Measurements from ENCODE around the gene ZNF561. TPM values are rescaled to one million over a fixed set of nuclear protein-coding genes. Genes with fewer than 3 reads are reported as not detected.
"Not testable (repeated sequence)": the region's sequence is repeated elsewhere in the genome, so short reads cannot be mapped to it uniquely, and the experiment has no call there.

The ZNF561 gene
- total RNA-seq, 1 donor from 2014 or later = 86.2 TPM

DNA sequence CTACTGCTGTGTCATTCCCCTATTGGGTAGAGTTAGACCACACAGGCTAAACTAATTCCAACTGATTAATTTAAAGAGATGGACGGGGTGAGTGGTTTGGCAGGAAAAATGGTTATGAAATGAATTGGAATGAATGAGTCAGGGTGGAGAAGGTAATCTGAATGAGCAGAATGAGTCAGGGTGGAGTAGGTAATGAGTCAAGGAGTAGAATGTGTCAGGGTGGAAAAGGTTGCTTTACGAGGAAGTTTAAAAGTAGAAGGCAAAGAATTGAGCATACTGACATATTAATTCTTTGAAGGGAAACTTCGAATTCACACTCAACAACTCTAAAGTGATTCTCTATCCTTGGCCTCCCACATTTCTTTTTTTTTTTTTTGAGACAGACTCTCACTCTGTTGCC is 24.0 kb downstream of the ZNF561 start:
- H3K4me3 Mint-ChIP-seq = peak overlapping the region; percentile 29
- H3K4me1 Mint-ChIP-seq (ENCODE audit: unreplicated experiment) = no peaks in the 10 kb centered on the region
- H3K27me3 Mint-ChIP-seq = peaks cover 18% of the 10 kb centered on the region
- peak overlapping the region; percentile 83 for H3K27ac Mint-ChIP-seq
- H3K9me3 Mint-ChIP-seq = peaks cover 9% of the 10 kb centered on the region
- TF ChIP-seq, protein P1, sequence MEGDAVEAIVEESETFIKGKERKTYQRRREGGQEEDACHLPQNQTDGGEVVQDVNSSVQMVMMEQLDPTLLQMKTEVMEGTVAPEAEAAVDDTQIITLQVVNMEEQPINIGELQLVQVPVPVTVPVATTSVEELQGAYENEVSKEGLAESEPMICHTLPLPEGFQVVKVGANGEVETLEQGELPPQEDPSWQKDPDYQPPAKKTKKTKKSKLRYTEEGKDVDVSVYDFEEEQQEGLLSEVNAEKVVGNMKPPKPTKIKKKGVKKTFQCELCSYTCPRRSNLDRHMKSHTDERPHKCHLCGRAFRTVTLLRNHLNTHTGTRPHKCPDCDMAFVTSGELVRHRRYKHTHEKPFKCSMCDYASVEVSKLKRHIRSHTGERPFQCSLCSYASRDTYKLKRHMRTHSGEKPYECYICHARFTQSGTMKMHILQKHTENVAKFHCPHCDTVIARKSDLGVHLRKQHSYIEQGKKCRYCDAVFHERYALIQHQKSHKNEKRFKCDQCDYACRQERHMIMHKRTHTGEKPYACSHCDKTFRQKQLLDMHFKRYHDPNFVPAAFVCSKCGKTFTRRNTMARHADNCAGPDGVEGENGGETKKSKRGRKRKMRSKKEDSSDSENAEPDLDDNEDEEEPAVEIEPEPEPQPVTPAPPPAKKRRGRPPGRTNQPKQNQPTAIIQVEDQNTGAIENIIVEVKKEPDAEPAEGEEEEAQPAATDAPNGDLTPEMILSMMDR (conservative IDR thresholded peaks at IDR 0.05) = no peak
- H3K36me3 Mint-ChIP-seq = no peaks in the 10 kb centered on the region
- no peak for DNase-seq (ENCODE audit: extremely low spot score, unreplicated experiment)

DNA sequence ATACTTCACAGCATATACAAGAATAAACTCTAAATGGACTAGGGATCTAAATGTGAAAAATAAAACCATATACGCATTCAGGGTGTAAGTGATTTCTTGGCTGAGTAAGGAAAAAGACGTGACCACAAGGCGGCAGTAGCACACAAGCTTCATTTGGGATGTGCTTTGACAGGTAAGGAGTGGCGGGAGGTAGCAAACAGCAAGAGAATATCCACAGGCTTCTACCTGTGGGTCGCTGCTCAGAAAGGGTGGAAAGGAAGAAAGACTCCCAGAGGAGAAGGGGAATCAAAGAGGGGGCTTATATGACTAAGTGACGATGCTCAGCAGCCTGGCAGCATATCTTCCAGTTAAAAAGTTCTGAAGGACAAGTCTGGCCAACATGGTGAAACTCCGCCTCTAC is 34.3 kb downstream of the ZNF561 start:
- Mint-ChIP-seq H3K36me3 (peaks cover 6% of the 10 kb centered on the region), H3K27ac (peak overlapping the region; percentile 19), H3K4me1 (ENCODE audit: unreplicated experiment) (peaks cover 9% of the 10 kb centered on the region), H3K9me3 (peaks cover 5% of the 10 kb centered on the region), H3K4me3 (peak overlapping the region; percentile 6), H3K27me3 (peaks cover 21% of the 10 kb centered on the region)
- no peak for DNase-seq (ENCODE audit: extremely low spot score, unreplicated experiment)
- TF ChIP-seq, protein P1 (conservative IDR thresholded peaks at IDR 0.05) = peak; percentile 79

DNA sequence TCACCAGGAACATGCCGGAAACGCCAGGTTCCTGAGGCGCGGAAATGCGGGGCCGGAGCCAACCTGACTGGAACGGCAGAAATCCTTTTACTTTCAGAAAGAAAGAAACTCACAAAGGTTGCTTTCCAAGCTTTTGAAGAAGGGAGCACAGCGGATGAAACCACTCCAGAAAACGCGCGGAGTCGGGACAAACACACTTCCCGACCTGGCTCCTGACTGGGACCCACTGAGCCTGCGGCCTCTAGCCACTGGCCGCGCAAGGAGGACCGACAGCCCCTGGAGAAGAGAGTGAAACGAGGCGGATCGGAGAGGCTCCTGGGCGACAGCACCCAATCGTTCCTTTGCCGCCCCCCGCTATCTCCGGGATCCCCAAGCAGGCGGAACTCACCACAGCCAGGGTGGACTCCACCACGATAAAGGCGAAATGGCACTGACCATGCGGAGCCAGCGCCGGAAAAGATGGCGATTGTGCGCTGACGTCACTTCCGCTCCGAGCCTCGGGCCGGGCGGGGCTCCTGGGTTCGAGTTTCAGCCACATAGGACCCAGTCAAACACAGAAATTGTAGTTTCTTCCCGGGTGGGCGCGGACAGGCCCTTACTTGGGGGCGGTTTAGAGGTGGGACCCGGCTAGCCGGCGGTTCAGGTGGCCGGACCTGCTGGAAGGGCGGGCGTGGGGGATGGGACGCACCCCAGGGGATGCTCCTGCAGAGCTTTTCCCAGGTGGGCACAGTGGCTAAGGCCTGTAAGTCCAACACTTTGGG is 36.8 kb downstream of the ZNF561 start, which contains the start of gene ZNF121:
Gene ZNF121, minus strand, starts transcription at position 432 of the 761 bp plus-strand sequence. CDS start 16,407 bp downstream, outside the sequence.
- TF ChIP-seq, protein P1 (conservative IDR thresholded peaks at IDR 0.05) = no peak
- peak within 1 kb of the TSS; percentile 93 for H3K4me3 Mint-ChIP-seq
- H3K4me1 Mint-ChIP-seq (ENCODE audit: unreplicated experiment) = peaks cover 9% of the 10 kb centered on the region
- peaks cover 10% of the 10 kb centered on the region for H3K9me3 Mint-ChIP-seq
- DNase-seq (ENCODE audit: extremely low spot score, unreplicated experiment) = peak; percentile 88
- H3K36me3 Mint-ChIP-seq = peaks cover 28% of the 10 kb centered on the region
- peak within 1 kb of the TSS; percentile 95 for H3K27ac Mint-ChIP-seq
- H3K27me3 Mint-ChIP-seq = peaks cover 7% of the 10 kb centered on the region

DNA sequence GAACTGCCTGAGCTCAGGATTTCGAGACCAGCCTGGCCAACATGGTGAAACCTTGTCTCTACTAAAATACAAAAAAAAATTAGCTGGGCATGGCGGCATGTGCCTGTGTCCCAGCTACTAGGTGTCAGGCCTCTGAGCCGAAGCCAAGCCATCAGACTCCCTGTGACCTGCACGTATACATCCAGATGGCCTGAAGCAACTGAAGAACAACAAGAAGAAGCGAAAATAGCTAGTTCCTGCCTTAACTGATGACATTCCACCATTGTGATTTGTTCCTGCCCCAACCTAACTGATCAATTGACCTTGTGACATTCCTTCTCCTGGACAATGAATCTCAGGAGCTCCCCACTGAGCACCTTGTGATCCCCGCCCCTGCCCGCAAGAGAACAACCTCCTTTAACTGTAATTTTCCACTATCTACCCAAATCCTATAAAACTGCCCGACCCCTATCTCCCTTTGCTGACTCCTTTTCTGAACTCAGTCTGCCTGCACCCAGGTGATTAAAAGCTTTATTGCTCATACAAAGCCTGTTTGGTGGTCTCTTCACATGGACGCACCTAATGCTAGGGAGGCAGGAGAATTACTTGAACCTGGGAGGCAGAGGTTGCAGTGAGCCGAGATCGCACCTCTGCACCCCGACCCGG is 38.8 kb downstream of the ZNF561 start:
- not testable (repeated sequence) for H3K4me1 Mint-ChIP-seq (ENCODE audit: unreplicated experiment); H3K27me3 Mint-ChIP-seq; DNase-seq (ENCODE audit: extremely low spot score, unreplicated experiment)
- Mint-ChIP-seq H3K36me3 (peaks cover 44% of the 10 kb centered on the region), H3K9me3 (peaks cover 17% of the 10 kb centered on the region), H3K4me3 (peak overlapping the region; percentile 87), H3K27ac (peak overlapping the region; percentile 83)

DNA sequence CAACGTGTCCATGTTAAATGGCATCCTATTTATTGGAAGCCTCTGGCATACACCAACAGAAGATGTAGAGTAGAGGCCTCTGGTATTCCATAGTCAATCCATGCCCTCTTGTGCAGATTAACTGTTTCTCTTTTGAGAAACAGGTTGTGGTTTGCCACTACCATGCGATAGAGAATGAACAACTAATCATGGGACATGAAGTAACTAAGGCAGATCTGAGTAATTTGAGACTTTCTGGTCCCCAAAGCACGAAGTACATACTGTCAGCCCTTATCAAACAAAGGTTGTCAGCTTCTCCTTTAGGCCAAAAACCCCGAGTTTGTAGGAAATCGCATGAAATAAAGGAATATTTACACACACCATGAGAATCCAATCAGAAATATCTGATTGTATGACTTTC is 40.3 kb downstream of the ZNF561 start:
- peaks cover 57% of the 10 kb centered on the region for H3K36me3 Mint-ChIP-seq
- TF ChIP-seq, protein P1 (conservative IDR thresholded peaks at IDR 0.05) = no peak
- no peak for DNase-seq (ENCODE audit: extremely low spot score, unreplicated experiment)
- peak overlapping the region; percentile 68 for H3K4me3 Mint-ChIP-seq
- H3K9me3 Mint-ChIP-seq = peaks cover 17% of the 10 kb centered on the region
- no peaks in the 10 kb centered on the region for H3K27me3 Mint-ChIP-seq
- H3K4me1 Mint-ChIP-seq (ENCODE audit: unreplicated experiment) = peaks cover 4% of the 10 kb centered on the region
- H3K27ac Mint-ChIP-seq = no peak overlapping the region

DNA sequence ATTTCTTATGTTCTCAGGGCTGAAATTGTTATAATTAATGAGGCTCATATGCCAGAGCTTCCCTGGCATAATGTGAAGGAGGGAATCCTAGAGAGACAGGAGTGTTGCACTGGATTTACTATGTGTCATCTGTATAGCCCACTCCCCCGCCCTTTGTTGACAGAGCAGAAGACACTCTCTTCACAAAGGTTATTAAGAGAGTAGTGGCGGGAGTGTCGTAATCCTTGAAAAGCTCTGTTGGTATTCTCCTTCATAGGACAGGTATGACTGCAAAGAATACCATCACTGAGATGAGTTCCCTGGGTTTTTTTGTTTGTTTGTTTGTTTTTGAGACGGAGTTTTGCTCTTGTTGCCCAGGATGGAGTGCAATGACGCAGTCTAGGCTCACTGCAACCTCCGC is 50.8 kb downstream of the ZNF561 start:
- Mint-ChIP-seq H3K4me3 (no peak overlapping the region), H3K36me3 (peaks cover 71% of the 10 kb centered on the region), H3K27me3 (no peaks in the 10 kb centered on the region), H3K27ac (no peak overlapping the region), H3K4me1 (ENCODE audit: unreplicated experiment) (no peaks in the 10 kb centered on the region), H3K9me3 (peaks cover 39% of the 10 kb centered on the region)
- TF ChIP-seq, protein P1 (conservative IDR thresholded peaks at IDR 0.05) = no peak
- DNase-seq (ENCODE audit: extremely low spot score, unreplicated experiment) = no peak
